ENCODE measurements around the gene PNMT.

Gene PNMT

DNA sequence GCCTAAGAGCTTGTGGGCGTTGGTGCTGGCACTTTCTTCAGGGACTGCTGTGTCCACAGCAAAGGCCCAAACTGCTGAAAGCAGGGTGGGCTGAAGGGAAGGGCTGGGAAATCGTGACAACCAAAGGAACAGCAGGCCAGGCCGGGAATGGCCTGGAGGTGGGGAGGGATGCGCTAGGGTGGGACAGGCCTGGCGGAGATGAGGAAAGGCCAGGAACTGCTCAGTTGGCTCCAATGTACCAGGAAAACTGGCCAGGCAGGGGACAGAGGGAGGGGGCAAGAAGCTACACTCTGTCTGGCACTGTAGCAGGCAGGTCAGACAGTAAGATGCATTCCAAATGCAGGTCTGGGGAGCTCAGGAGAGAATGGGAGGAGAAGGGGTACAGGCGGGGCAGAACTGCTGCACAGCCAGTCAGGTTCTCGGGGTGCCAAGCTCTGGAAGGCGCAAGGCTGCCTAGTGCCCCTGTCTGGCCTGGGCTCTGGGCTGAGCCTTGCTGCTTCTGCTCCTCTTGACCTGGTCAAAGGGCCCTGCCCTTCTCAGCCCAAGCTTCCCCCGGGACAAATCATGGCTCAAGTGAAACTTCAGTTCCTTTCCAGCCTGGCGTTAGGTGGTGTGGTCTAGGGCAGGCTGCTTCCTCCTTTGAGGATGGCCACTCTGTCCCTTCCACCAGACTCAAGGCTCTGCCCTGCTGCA, 7.3 kb downstream of the PNMT start:
- DNase-seq (ENCODE audit: low spot score): no peak
- Histone ChIP-seq H3K27ac (peak overlapping the region; percentile 87 to 96), H3K4me3 (no peak overlapping the region)
- TF ChIP-seq, protein P1, sequence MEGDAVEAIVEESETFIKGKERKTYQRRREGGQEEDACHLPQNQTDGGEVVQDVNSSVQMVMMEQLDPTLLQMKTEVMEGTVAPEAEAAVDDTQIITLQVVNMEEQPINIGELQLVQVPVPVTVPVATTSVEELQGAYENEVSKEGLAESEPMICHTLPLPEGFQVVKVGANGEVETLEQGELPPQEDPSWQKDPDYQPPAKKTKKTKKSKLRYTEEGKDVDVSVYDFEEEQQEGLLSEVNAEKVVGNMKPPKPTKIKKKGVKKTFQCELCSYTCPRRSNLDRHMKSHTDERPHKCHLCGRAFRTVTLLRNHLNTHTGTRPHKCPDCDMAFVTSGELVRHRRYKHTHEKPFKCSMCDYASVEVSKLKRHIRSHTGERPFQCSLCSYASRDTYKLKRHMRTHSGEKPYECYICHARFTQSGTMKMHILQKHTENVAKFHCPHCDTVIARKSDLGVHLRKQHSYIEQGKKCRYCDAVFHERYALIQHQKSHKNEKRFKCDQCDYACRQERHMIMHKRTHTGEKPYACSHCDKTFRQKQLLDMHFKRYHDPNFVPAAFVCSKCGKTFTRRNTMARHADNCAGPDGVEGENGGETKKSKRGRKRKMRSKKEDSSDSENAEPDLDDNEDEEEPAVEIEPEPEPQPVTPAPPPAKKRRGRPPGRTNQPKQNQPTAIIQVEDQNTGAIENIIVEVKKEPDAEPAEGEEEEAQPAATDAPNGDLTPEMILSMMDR (IDR thresholded peaks at IDR 0.05): no peak

DNA sequence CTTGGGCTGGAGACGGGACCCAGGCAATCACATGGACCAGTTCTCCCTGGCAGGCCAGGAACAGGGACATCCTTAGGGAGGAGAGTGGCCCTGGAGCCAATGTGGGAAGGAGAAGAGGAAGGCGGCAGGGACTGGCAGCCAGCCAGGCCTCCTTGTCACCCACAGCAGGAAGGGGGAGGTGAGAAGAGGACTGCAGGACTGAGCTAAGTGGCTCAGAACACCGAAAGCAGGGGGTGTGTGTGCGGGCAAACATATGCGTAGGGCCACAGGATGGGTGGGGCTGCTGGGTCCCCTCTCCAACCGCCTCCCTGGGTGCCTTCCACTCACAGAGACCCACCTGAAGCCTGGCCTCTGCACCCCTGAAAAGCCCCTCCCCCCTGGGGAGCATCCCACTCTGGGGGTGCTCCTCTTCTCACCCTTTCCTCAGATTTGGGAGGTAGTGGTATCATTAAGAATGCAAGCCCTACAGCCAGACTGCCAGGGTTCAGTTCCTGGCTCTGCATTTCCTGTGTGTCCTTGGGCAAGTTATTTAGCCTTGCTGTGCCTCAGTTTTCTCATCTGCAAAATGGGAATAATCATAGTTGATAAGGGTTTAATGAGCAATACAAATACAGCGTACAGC, 8.1 kb downstream of the PNMT start:
- no peak for DNase-seq (ENCODE audit: low spot score)
- H3K4me3 ChIP-seq: no peak overlapping the region
- TF ChIP-seq, protein P1 (IDR thresholded peaks at IDR 0.05): no peak
- H3K27ac ChIP-seq: peak overlapping the region; percentile 87 to 96

DNA sequence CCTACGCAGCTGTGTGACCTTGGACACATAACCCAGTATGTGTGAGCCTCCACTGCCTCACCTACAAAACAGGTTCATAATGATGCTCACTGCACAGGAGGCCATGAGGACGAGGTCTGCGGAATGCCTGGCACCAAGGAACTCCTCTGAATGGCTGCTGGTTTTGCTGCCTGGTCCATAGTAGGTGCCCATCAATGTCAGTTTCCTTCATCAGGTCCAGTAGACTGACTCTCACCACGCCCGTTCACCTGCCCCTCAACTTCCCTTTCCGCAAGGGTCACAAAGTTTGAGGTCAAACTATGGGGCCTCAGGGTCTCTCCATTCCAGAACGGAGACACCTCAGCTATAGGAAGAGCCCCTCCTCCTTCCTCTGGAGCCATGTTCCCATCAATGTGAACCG, 8.8 kb downstream of the PNMT start:
- TF ChIP-seq, protein P1 (IDR thresholded peaks at IDR 0.05): no peak
- DNase-seq (ENCODE audit: low spot score): no peak
- Histone ChIP-seq H3K4me3 (peak overlapping the region; percentile 31), H3K27ac (peak overlapping the region; percentile 87 to 96)

DNA sequence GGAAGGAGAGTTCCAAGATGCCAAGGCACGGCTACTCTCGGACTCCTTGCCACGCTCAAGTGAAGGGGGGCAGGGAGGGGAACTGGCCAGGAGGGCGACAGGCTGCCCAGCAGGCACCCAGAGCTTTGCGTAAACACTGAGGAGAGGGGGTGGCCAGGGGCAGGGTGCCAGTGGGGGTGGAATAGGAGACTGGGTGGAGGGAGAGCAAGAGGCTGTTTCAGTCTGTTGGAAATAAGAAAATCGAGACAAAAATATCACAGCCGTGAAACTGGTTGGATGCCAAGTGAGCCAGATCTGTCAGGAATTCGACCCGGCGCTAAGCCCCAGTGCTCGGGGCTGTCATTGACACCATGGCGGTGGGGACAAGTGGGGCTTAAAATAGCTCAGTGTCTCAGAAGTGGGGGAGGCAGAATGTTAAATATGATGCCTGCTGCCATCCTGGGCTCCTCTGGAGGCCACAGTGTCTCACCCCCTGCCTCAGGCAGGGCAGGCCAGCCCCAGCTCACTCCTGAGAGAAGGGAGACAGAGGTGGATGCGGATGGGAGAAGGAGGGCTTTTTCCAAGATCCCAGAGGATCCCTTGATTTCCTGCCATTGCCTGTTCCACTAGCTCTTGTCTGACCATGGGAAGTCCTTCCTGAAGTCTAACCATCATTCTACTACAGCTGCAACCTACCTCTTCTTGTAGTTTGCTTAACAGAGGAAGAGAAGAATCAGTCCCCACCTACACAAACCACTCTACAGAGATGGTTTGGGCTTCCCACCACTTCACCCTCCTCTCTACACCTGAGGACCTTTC, 9.5 kb downstream of the PNMT start:
- H3K27ac ChIP-seq: peak overlapping the region; percentile 87 to 96
- TF ChIP-seq, protein P1 (IDR thresholded peaks at IDR 0.05): no peak
- DNase-seq (ENCODE audit: low spot score): peak; percentile 94
- H3K4me3 ChIP-seq: peak overlapping the region; percentile 31

DNA sequence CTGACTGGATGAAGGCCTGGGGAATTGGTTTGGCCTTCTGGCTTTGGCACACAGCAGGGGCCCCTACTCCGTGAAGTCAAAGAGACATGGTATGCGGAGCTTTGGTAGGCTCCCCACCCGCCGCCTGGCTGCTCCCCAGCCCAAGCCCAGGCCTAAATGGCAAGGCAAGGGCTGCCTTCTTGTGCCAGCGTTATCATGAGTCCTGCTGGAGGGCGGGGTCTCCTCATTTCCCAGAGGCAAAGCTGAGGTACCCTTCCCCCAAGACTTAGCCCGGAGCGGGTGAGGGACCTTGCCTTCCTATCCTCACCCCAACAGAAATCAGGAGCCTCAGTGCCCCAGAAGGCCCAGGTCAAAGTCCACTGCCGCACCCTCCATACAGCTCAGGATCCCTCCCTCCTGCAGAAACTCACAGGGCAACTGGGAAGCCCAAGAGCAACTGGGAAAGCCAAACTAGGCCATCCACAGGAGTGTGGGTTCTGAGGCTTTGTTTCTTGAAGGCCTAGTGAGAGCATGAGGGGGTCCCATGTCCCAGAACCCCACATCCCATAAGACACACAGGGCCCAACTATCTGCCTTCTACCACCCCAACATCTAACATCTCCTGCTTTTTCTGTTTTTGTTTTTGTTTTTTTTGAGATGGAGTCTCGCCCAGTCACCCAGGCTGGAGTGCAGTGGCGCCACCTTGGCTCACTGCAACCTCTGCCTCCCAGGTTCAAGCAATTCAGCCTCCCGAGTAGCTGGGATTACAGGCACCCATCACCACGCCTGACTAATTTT, 10.3 kb downstream of the PNMT start:
- TF ChIP-seq, protein P1 (IDR thresholded peaks at IDR 0.05): no peak
- Histone ChIP-seq H3K4me3 (peak overlapping the region; percentile 31), H3K27ac (peak overlapping the region; percentile 87 to 96)
- DNase-seq (ENCODE audit: low spot score): no peak

DNA sequence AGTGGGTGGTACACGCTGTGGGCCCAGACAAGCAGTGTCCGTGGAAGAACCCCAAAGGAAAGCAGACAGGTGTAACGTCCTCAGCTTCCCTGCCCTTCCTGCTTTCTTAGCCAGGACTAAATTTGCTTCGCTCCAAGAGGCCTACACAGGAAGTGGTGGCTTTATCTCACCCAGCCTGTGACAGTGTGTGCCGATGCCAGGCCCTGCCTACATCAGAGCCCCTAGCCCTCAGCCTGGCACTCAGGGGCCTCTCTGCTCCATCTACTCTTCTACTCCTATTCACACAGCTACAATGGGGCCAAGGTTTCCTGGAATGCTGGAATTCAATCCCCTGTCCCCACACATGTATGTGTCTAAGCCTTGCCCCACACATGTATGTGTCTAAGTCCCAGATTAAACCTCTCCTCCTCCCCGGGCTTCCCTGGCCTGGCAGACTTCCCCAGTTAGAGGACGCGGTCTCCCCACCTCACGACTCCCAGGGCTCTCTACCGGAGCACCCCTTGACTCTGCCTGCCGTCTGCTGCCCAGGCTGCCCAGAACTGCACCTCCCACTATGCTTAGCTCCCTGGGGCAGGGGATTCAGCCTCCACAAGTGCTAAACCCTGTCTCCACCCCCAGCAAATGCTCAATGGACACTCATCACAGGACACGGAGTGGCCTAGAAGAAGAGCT, 11.4 kb downstream of the PNMT start:
- DNase-seq (ENCODE audit: low spot score): no peak
- Histone ChIP-seq H3K4me3 (no peak overlapping the region), H3K27ac (peak overlapping the region; percentile 87 to 96)
- TF ChIP-seq, protein P1 (IDR thresholded peaks at IDR 0.05): no peak

Data from coronary artery (tissue), 2 donors.